Nephron progenitor cell (in vitro differentiated cells): ENCODE results near the gene NEO1.

Experiments used
- DNase-seq: peaks from one replicate; pipeline ENCODE4 v3.0.0; 2021
- H3K27ac Mint-ChIP-seq: 2 replicates; pipeline ENCODE4 v1.8.0; 2021; ENCODE audit warnings: mild to moderate bottlenecking, moderate library complexity, mixed read lengths
- H3K27me3 Mint-ChIP-seq: 2 replicates; pipeline ENCODE4 v1.8.0; 2021; ENCODE audit warnings: mild to moderate bottlenecking, low read depth, mixed read lengths; ENCODE audit not compliant: poor library complexity
- H3K36me3 Mint-ChIP-seq: 2 replicates; pipeline ENCODE4 v1.8.0; 2021; ENCODE audit warnings: low read depth, mixed read lengths
- H3K4me1 Mint-ChIP-seq: 2 replicates; pipeline ENCODE4 v1.8.0; 2021; ENCODE audit warnings: mixed read lengths
- H3K4me3 Mint-ChIP-seq: 2 replicates; pipeline ENCODE4 v1.8.0; 2021; ENCODE audit warnings: mild to moderate bottlenecking, moderate library complexity, mixed read lengths
- H3K9me3 Mint-ChIP-seq: 2 replicates; pipeline ENCODE4 v1.8.0; 2021; ENCODE audit warnings: mild to moderate bottlenecking, moderate library complexity, mixed read lengths
- TF ChIP-seq, protein P1 (sequence below): fragments of 200-600 bp; sonication (generic); IDR thresholded peaks from 2 replicates; pipeline ENCODE4 v1.5.0; 2021; ENCODE audit warnings: antibody characterized with exemption

NEO1 gene

DNA sequence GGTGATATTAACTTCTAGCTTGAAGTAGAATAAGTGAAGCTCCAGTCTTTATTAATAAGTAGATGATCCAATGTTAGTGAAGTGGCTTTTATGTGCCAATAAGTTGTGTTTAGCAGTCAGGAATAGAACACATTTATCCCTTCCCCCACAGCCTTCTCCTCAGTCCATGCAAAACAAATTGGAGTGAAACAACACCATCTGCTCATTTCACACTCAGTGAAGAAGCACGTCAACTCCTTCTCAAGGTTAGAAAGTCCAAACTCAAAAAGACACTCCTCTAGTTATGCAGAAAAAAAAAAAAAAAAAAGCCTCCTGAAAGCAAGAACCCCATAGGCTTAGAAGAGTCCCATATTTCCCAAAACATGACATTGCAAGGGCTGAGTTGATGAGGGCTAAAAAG, 18.0 kb upstream of the NEO1 start:
- H3K27me3 Mint-ChIP-seq = peaks cover 19% of the 10 kb centered on the region
- no peak overlapping the region for H3K4me3 Mint-ChIP-seq
- TF ChIP-seq, protein P1, sequence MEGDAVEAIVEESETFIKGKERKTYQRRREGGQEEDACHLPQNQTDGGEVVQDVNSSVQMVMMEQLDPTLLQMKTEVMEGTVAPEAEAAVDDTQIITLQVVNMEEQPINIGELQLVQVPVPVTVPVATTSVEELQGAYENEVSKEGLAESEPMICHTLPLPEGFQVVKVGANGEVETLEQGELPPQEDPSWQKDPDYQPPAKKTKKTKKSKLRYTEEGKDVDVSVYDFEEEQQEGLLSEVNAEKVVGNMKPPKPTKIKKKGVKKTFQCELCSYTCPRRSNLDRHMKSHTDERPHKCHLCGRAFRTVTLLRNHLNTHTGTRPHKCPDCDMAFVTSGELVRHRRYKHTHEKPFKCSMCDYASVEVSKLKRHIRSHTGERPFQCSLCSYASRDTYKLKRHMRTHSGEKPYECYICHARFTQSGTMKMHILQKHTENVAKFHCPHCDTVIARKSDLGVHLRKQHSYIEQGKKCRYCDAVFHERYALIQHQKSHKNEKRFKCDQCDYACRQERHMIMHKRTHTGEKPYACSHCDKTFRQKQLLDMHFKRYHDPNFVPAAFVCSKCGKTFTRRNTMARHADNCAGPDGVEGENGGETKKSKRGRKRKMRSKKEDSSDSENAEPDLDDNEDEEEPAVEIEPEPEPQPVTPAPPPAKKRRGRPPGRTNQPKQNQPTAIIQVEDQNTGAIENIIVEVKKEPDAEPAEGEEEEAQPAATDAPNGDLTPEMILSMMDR = no peak
- no peak for DNase-seq
- no peak overlapping the region for H3K27ac Mint-ChIP-seq
- H3K9me3 Mint-ChIP-seq = peaks cover 6% of the 10 kb centered on the region
- H3K4me1 Mint-ChIP-seq = peaks cover 32% of the 10 kb centered on the region
- no peaks in the 10 kb centered on the region for H3K36me3 Mint-ChIP-seq

DNA sequence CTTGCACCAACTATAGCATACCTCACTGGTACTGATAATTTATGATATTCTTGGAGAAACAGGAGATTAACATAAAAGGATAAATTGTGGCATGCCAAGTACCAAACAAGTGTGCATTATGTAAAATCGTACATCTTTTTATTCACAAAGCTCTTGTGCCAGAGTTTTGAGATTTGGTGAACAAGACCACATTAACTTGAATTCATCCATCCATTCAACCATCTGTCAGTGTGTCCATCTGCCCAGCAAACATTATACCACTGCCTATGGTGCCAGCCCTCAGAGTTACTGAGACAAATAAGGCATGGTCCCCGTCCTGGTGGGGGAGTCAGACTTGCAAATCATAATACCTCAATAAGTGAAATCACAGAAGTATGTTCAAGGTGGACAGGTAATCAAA, 17.0 kb upstream of the NEO1 start:
- H3K9me3 Mint-ChIP-seq = peaks cover 6% of the 10 kb centered on the region
- H3K4me1 Mint-ChIP-seq = peaks cover 28% of the 10 kb centered on the region
- no peak overlapping the region for H3K4me3 Mint-ChIP-seq
- no peak overlapping the region for H3K27ac Mint-ChIP-seq
- no peak for DNase-seq
- peaks cover 19% of the 10 kb centered on the region for H3K27me3 Mint-ChIP-seq
- H3K36me3 Mint-ChIP-seq = no peaks in the 10 kb centered on the region
- TF ChIP-seq, protein P1 = no peak

DNA sequence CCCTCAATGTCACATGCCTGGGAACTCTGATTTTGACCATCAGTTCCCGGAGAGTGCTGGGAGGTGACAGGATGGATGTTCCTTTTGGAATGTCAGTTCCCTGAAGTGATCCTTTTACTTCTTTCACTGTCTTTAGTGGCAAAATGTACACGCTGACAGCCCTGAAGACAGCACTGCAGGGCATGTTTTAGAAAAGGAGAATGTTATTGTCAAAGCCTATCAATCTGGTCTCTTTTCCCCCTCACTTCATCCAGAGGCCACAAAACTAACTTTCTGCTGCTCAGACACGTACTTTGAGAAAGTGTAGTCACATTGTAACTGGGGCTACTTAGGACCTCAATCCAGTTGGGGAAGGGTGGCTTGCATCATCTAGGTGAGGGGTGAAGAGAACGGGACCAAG, 14.0 kb upstream of the NEO1 start:
- no peak overlapping the region for H3K4me3 Mint-ChIP-seq
- DNase-seq = no peak
- peaks cover 12% of the 10 kb centered on the region for H3K27me3 Mint-ChIP-seq
- no peaks in the 10 kb centered on the region for H3K9me3 Mint-ChIP-seq
- H3K4me1 Mint-ChIP-seq = peaks cover 22% of the 10 kb centered on the region
- H3K27ac Mint-ChIP-seq = no peak overlapping the region
- TF ChIP-seq, protein P1 = no peak
- H3K36me3 Mint-ChIP-seq = no peaks in the 10 kb centered on the region

DNA sequence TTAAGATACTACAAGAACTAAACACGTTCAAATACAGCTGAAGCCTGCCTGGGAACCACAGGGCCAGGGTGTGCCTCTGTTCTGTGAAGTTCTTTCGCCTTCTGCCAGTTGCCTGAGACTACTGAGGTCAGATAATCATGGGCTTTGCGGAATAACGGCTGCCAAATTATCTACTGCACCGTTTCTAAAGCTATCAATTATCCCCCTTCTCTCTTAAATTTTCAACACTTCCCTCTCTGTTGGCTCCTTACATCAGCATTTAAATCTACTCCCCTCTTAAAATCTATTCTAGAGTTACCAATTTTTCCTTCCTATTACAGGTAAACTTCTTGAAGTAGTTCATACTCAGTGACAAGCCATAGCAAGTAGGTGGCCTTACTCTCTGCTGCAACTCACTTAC, 6.2 kb upstream of the NEO1 start:
- peaks cover 26% of the 10 kb centered on the region for H3K4me1 Mint-ChIP-seq
- no peaks in the 10 kb centered on the region for H3K36me3 Mint-ChIP-seq
- DNase-seq = no peak

DNA sequence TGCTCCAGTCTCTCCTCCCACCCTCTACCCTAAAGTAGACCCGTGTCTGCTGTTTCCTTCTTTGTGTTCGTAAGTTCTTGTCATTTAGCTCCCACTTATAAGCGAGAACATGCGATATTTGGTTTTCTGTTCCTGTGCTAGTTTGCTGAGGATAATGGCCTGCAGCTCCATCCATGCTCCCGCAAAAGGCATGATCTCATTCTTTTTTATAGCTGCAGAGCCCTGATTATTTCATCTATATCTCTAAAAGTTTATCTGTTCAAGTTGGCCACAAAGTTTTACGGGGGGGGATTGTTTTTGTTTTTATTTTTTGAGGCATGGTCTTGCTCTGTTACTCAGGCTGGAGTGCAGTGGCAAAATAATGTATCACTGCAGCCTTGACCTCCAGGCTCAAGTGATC, 4.4 kb upstream of the NEO1 start:
- no peaks in the 10 kb centered on the region for H3K9me3 Mint-ChIP-seq
- DNase-seq = no peak
- TF ChIP-seq, protein P1 = no peak
- H3K27me3 Mint-ChIP-seq = peaks cover 5% of the 10 kb centered on the region
- H3K27ac Mint-ChIP-seq = no peak overlapping the region
- H3K36me3 Mint-ChIP-seq = no peaks in the 10 kb centered on the region
- H3K4me3 Mint-ChIP-seq = no peak overlapping the region
- peaks cover 27% of the 10 kb centered on the region for H3K4me1 Mint-ChIP-seq

More for the DNA sequence above, 6.2 kb upstream of the NEO1 start:
- Mint-ChIP-seq H3K27me3 (peaks cover 5% of the 10 kb centered on the region), H3K4me3 (no peak overlapping the region), H3K27ac (no peak overlapping the region), H3K9me3 (no peaks in the 10 kb centered on the region)
- TF ChIP-seq, protein P1 = no peak

DNA sequence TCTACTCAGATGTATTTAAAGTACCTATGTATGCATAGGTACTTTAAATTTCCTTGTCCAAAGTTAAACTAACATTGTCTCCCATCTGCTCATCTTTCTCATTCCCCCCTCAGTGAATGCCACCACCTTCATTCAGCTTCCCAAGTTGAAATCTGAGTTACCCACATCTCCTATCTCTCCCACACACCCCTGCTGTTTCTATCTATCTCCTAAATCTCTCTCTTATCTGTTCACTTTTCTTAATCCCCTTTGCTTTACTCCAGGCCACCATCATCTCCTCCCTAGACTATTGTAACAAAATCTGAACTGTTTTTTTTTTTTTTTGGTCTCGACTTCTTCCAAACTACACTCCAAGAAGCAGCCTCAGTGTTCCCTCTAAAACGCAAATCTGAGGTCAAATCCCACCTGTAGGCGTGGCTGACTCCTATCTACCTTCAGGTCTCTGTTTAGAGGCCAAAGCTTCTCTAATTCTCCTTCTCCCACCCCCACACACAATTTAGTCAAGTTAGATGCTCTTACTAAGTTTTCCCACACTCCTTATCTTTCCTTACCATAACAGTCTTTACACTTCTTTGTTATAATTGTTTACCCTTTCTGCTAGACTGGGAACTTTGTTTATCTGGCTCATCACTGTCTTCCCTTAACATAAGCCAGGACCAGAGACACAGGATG, 3.5 kb upstream of the NEO1 start:
- H3K36me3 Mint-ChIP-seq = no peaks in the 10 kb centered on the region
- H3K4me3 Mint-ChIP-seq = no peak overlapping the region
- no peak for DNase-seq
- peak overlapping the region; percentile 7 for H3K27ac Mint-ChIP-seq
- no peaks in the 10 kb centered on the region for H3K9me3 Mint-ChIP-seq
- H3K27me3 Mint-ChIP-seq = peaks cover 8% of the 10 kb centered on the region
- H3K4me1 Mint-ChIP-seq = peaks cover 34% of the 10 kb centered on the region
- TF ChIP-seq, protein P1 = no peak
